GM12878 (cell line): ENCODE measurements around the gene JDP2. TPM values are rescaled to one million over a fixed set of nuclear protein-coding genes. Genes with fewer than 3 reads are reported as not detected.

ENCODE experiments used
- ATAC-seq: fragments of 200-7000 bp; cut with Tn5 transposase; 3 replicates; pipeline ENCODE4 v1.9.1; 2020; ENCODE audit warnings: mild to moderate bottlenecking, moderate library complexity
- BruUV-seq: library from RNA; stranded (reverse); fragments of 400-500 nt; replicated peaks from 2 replicates; lab custom pipeline; 2021; lab: Mats Ljungman, UMichigan
- CTCF ChIA-PET: fragments of 300-600 bp; sonication (Branson Sonifier 250); formaldehyde crosslinking; extraction: SDS; loops from one replicate; lab custom pipeline; 2021; ENCODE audit warnings: inconsistent platforms; lab: Yijun Ruan, JAX
- POLR2A ChIA-PET: fragments of 350-600 bp; formaldehyde crosslinking; extraction: SDS; loops from one replicate; lab custom pipeline; 2021; ENCODE audit warnings: inconsistent platforms; lab: Charles Lee
- RAD21 ChIA-PET: fragments of 300-600 bp; sonication (Branson Sonifier 250); formaldehyde crosslinking; loops from one replicate; lab custom pipeline; 2023; ENCODE audit warnings: antibody characterized with exemption; ENCODE audit not compliant: unreplicated experiment; lab: Charles Lee
- SMC1A ChIA-PET: fragments of 300-600 bp; sonication (Branson Sonifier 250); formaldehyde crosslinking; loops from one replicate; lab custom pipeline; 2023; ENCODE audit not compliant: unreplicated experiment, uncharacterized antibody; lab: Charles Lee
- DNase-seq: peaks from one replicate; pipeline ENCODE4 v3.0.0-alpha.2; 2011; ENCODE audit warnings: low read depth, low spot score
- FAIRE-seq: peaks from 3 replicates; lab custom pipeline; 2011; peaks lifted over from hg19 to GRCh38; lab: Jason Lieb, UNC
- H2AFZ ChIP-seq: 2 replicates; pipeline ENCODE4 v1.6.0; 2011; ENCODE audit warnings: low read depth, low read length, control low read depth; ENCODE audit not compliant: control insufficient read depth
- H3K27ac ChIP-seq: 2 replicates; pipeline ENCODE4 v1.5.1; 2011; ENCODE audit warnings: control low read depth; ENCODE audit not compliant: control insufficient read depth, insufficient read depth
- H3K27me3 ChIP-seq, 2 experiments: replicated peaks in 1 of 2; 2 replicates each; pipeline versions ENCODE4 v1.6.0 to v1.6.1; 2011; ENCODE audit warnings: low read length in 1 of 2; ENCODE audit not compliant: control insufficient read depth in 2 of 2, insufficient read depth in 2 of 2
- H3K36me3 ChIP-seq, 2 experiments: 2 replicates each; pipeline ENCODE4 v1.5.1; 2011; ENCODE audit warnings: low read length in 1 of 2; ENCODE audit not compliant: control insufficient read depth in 2 of 2, insufficient read depth in 2 of 2
- H3K4me1 ChIP-seq: 2 replicates; pipeline ENCODE4 v1.6.1; 2011; ENCODE audit warnings: mild to moderate bottlenecking, low read length, moderate library complexity, mixed read lengths; ENCODE audit not compliant: control insufficient read depth, insufficient read depth
- H3K4me2 ChIP-seq: 2 replicates; pipeline ENCODE4 v1.6.0; 2011; ENCODE audit warnings: control low read depth; ENCODE audit not compliant: control insufficient read depth, insufficient read depth
- H3K4me3 ChIP-seq: fragments of 200-600 bp; sonication (generic); 2 replicates; pipeline ENCODE4 v1.5.1; 2016
- H3K79me2 ChIP-seq: 2 replicates; pipeline ENCODE4 v1.6.0; 2011; ENCODE audit warnings: low read length; ENCODE audit not compliant: control insufficient read depth, insufficient read depth
- H3K9ac ChIP-seq: 2 replicates; pipeline ENCODE4 v1.8.0; 2011; ENCODE audit warnings: low read length, control low read depth, mixed read lengths; ENCODE audit not compliant: control insufficient read depth, insufficient read depth
- H3K9me3 ChIP-seq: replicated peaks from 3 replicates; pipeline ENCODE4 v1.5.1; 2011; ENCODE audit warnings: mild to moderate bottlenecking, low read length; ENCODE audit not compliant: control insufficient read depth, insufficient read depth
- H4K20me1 ChIP-seq: 2 replicates; pipeline ENCODE4 v1.6.0; 2011; ENCODE audit not compliant: control insufficient read depth, insufficient read depth
- CHD1 ChIP-seq: IDR thresholded peaks from 2 replicates; pipeline ENCODE4 v1.6.1; 2012; ENCODE audit warnings: low read depth, low read length, improper control_type of control experiment
- CHD2 ChIP-seq: IDR thresholded peaks from 2 replicates; pipeline ENCODE4 v1.6.1; 2011; ENCODE audit warnings: low read depth, low read length, improper control_type of control experiment, borderline replicate concordance
- DPF2 ChIP-seq: fragments of 450-650 bp; IDR thresholded peaks from 2 replicates; pipeline ENCODE4 v1.6.1; 2017; ENCODE audit warnings: mild to moderate bottlenecking
- EZH2 ChIP-seq: IDR thresholded peaks from 2 replicates; pipeline ENCODE4 v1.6.1; 2012; ENCODE audit warnings: low read depth, mild to moderate bottlenecking, control low read depth, inconsistent platforms, low read length, borderline replicate concordance; ENCODE audit not compliant: control insufficient read depth
- MYB ChIP-seq: fragments of 150-350 bp; IDR thresholded peaks from 2 replicates; pipeline ENCODE4 v1.6.1; 2014; ENCODE audit warnings: mild to moderate bottlenecking, low read depth, low read length, borderline replicate concordance
- NFXL1 ChIP-seq: fragments of 450-650 bp; IDR thresholded peaks from 2 replicates; pipeline ENCODE4 v1.6.1; 2017; ENCODE audit warnings: antibody characterized with exemption, mild to moderate bottlenecking, borderline replicate concordance
- RCOR1 ChIP-seq: conservative IDR thresholded peaks from 2 replicates; pipeline ENCODE4 v1.6.1; 2012; ENCODE audit warnings: low read depth, low read length, improper control_type of control experiment
- SMARCA5 ChIP-seq: fragments of 450-650 bp; IDR thresholded peaks from 2 replicates; pipeline ENCODE4 v1.6.1; 2017; ENCODE audit warnings: mild to moderate bottlenecking
- STAT3 ChIP-seq: IDR thresholded peaks from 2 replicates; pipeline ENCODE4 v1.6.1; 2011; ENCODE audit warnings: low read depth, low read length, improper control_type of control experiment
- WGBS: methylation state at CpG from one replicate; pipeline ENCODE4 v1.1.6; 2016; ENCODE audit warnings: low lambda C conversion rate; ENCODE audit not compliant: insufficient replicate concordance, insufficient coverage; ENCODE audit errors: missing lambda C conversion rate; 5-methylcytosine and 5-hydroxymethylcytosine counted together
- in situ Hi-C: fragments of 300-500 bp; cut with MboI; formaldehyde crosslinking; loops from 9 replicates; pipeline ENCODE4 v1.14.3; 2018; ENCODE audit warnings: mixed read lengths
- intact Hi-C: fragments of 100-400 bp; cut with micrococcal nuclease; formaldehyde crosslinking; loops from one replicate; pipeline ENCODE4 v1.14.2; 2022; ENCODE audit not compliant: unreplicated experiment
- polyA plus RNA-seq, 11 experiments: library from polyadenylated mRNA; depleted of rRNA in 4 of 11; unstranded in 6 of 11; stranded (reverse) in 5 of 11; fragments of >200 nt; fragmentation: Nextera tagmentation in 4 of 11; fragmentation: Illumina TruSeq in 1 of 11; extraction: Ambion mirVana in 4 of 11; extraction: Trizol in 1 of 11; gene quantifications; 1 replicate in 1 of 11; 2 replicates in 10 of 11; pipeline versions ENCODE4 v1.2.1 to v1.2.3, GENCODE V29; 2011 to 2016; ENCODE audit warnings: inconsistent platforms in 2 of 11, missing spikeins in 2 of 11, low read depth in 1 of 11
- total RNA-seq, 4 experiments: library from RNA; depleted of rRNA in 3 of 4; stranded (reverse); fragments of >200 nt in 3 of 4; fragmentation: Illumina TruSeq in 1 of 4; extraction: Trizol in 1 of 4; gene quantifications; 2 replicates each; pipeline versions ENCODE4 v1.2.1 to v1.2.3, GENCODE V29; 2013 to 2021
- TF ChIP-seq, protein P1 (sequence below): IDR thresholded peaks from 2 replicates; pipeline ENCODE4 v1.6.1; 2012; ENCODE audit warnings: low read depth, low read length, improper control_type of control experiment

JDP2 gene
- total and polyA plus RNA-seq, 10 of the 15 experiments (the other 5 are each of a cell fraction or from before 2014, with no cell fraction given): 0.71 to 21.3 (median 11.2) TPM

- Histone ChIP-seq H3K4me3 (no peak overlapping the region), H4K20me1 (no peaks in the 10 kb centered on the region), H3K9ac (no peak overlapping the region), H3K27ac (peak overlapping the region; percentile 59), H3K9me3 (no peaks in the 10 kb centered on the region), H3K79me2 (peaks cover 3% of the 10 kb centered on the region), H2AFZ (no peak overlapping the region), H3K27me3 (no peaks in the 10 kb centered on the region), H3K4me1 (peaks cover 30% of the 10 kb centered on the region), H3K36me3 (peaks cover 0 to 27% of the 10 kb centered on the region in 2 experiments; a peak in 3 of 4 replicates), H3K4me2 (peak overlapping the region; percentile 34; the same call in 1 of the 2 replicates)
- in situ Hi-C loops (loop anchor here (10.0 kb wide), 1 partner anchor 148 kb away; no protein-coding TSS in a partner anchor), intact Hi-C loops (loop anchor here (10.0 kb wide), 1 partner anchor 318 kb away; no protein-coding TSS in a partner anchor)
- DNase-seq: no peak
- FAIRE-seq: no peak
- WGBS: 90% methylated on average over 14 of the region's 14 CpGs
- ChIA-PET POLR2A (interaction anchor here (0.7 to 1.5 kb wide), 3 partner anchors 35 to 148 kb away, joined by 3 to 5 read pairs (median 4); no protein-coding TSS in a partner anchor), CTCF (interaction anchor here (0.7 to 8.0 kb wide), 69 partner anchors 8 to 647 kb away, joined by 3 to 240 read pairs (median 5); partner anchors contain the start of genes BATF, ERG28, JDP2 and TTLL5), SMC1A (interaction anchor here (0.8 to 4.0 kb wide), 49 partner anchors 10 to 322 kb away, joined by 3 to 63 read pairs (median 5); no protein-coding TSS in a partner anchor), RAD21 (interaction anchor here (0.6 to 2.5 kb wide), 46 partner anchors 10 to 326 kb away, joined by 3 to 53 read pairs (median 6); partner anchors contain the start of gene NEK9)
- no TSS peak for BruUV-seq
- peak; percentile 68; the same call in 1 of the 2 replicates for TF ChIP-seq NFXL1
- TF ChIP-seq DPF2: 0 out of 2 replicates have a peak, but pooled peaks have one; percentile 32
- TF ChIP-seq CHD2: no peak
- TF ChIP-seq EZH2: no peak
- TF ChIP-seq SMARCA5: peak; percentile 33; the same call in 1 of the 2 replicates
- TF ChIP-seq, protein P1, sequence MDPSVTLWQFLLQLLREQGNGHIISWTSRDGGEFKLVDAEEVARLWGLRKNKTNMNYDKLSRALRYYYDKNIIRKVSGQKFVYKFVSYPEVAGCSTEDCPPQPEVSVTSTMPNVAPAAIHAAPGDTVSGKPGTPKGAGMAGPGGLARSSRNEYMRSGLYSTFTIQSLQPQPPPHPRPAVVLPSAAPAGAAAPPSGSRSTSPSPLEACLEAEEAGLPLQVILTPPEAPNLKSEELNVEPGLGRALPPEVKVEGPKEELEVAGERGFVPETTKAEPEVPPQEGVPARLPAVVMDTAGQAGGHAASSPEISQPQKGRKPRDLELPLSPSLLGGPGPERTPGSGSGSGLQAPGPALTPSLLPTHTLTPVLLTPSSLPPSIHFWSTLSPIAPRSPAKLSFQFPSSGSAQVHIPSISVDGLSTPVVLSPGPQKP: no peak
- no peak for TF ChIP-seq STAT3
- TF ChIP-seq CHD1: no peak
- no peak for TF ChIP-seq MYB
- no peak for TF ChIP-seq RCOR1
- ATAC-seq: no peak
Observed at GRCh38 chr14:75452900-75453816, 25.3 kb downstream of the JDP2 start.
